ENCODE results near the gene ZNF555. TPM values are rescaled to one million over a fixed set of nuclear protein-coding genes. Genes with fewer than 3 reads are reported as not detected.
A peak's percentile ranks its signal among the peaks of the same experiment; 100 is the strongest.
"Not testable (repeated sequence)": the region's sequence is repeated elsewhere in the genome, so short reads cannot be mapped to it uniquely, and the experiment has no call there.

The ZNF555 gene
- total and polyA plus RNA-seq, 9 donors = 4.5 to 18.0 (median 13.5) TPM

GRCh38 chr19:2869618-2870017, 28.3 kb downstream of the ZNF555 start:
- Histone ChIP-seq H3K4me3 (no peak overlapping the region), H3K27me3 (no peaks in the 10 kb centered on the region), H3K36me3 (no peaks in the 10 kb centered on the region), H3K9me3 (no peaks in the 10 kb centered on the region), H3K27ac (no peak overlapping the region), H3K4me1 (ENCODE audit: insufficient read depth) (peaks cover 14% of the 10 kb centered on the region)
- intact Hi-C loops (cut with DNase I) = loop anchor here in 2 of 4 donors (5.0 to 10.0 kb wide), 2 partner anchors 215 to 222 kb away; no protein-coding TSS in a partner anchor
- 80 to 91% (median 91%) methylated on average over 10 of the region's 10 CpGs for WGBS, 3 donors
- TF ChIP-seq POLR2A (IDR thresholded peaks at IDR 0.05) = no peak
- TF ChIP-seq, protein P1, sequence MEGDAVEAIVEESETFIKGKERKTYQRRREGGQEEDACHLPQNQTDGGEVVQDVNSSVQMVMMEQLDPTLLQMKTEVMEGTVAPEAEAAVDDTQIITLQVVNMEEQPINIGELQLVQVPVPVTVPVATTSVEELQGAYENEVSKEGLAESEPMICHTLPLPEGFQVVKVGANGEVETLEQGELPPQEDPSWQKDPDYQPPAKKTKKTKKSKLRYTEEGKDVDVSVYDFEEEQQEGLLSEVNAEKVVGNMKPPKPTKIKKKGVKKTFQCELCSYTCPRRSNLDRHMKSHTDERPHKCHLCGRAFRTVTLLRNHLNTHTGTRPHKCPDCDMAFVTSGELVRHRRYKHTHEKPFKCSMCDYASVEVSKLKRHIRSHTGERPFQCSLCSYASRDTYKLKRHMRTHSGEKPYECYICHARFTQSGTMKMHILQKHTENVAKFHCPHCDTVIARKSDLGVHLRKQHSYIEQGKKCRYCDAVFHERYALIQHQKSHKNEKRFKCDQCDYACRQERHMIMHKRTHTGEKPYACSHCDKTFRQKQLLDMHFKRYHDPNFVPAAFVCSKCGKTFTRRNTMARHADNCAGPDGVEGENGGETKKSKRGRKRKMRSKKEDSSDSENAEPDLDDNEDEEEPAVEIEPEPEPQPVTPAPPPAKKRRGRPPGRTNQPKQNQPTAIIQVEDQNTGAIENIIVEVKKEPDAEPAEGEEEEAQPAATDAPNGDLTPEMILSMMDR (IDR thresholded peaks at IDR 0.05) = no peak
- TF ChIP-seq EP300 (IDR thresholded peaks at IDR 0.05) = no peak
- DNase-seq = no peak

DNA sequence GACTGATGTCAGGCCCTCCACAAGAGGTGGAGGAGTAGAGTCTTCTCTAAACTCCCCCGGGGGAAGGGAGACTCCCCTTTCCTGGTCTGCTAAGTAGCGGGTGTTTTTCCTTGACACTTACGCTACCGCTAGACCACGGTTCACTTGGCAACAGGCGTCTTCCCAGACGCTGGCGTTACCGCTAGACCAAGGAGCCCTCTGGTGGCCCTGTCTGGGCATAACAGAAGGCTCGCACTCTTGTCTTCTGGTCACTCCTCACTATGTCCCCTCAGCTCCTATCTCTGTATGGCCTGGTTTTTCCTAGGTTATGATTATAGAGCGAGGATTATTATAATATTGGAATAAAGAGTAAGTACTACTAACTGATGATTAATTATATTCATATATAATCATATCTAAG, 30.9 kb downstream of the ZNF555 start:
- H3K27me3 ChIP-seq; DNase-seq; H3K36me3 ChIP-seq; H3K4me1 ChIP-seq (ENCODE audit: insufficient read depth); H3K27ac ChIP-seq; H3K4me3 ChIP-seq: not testable (repeated sequence)
- intact Hi-C loops (cut with DNase I) = loop anchor here in 1 of 4 donors (10.0 kb wide), 1 partner anchor 217 kb away; no protein-coding TSS in a partner anchor
- WGBS, 3 donors = 24 to 26% (median 25%) methylated on average over 11 of the region's 11 CpGs
- peaks cover 0 to 11% of the 10 kb centered on the region in 2 donors for H3K9me3 ChIP-seq
- TF ChIP-seq, protein P1 (IDR thresholded peaks at IDR 0.05) = peak in 1 of 3 donors; percentile 10

DNA sequence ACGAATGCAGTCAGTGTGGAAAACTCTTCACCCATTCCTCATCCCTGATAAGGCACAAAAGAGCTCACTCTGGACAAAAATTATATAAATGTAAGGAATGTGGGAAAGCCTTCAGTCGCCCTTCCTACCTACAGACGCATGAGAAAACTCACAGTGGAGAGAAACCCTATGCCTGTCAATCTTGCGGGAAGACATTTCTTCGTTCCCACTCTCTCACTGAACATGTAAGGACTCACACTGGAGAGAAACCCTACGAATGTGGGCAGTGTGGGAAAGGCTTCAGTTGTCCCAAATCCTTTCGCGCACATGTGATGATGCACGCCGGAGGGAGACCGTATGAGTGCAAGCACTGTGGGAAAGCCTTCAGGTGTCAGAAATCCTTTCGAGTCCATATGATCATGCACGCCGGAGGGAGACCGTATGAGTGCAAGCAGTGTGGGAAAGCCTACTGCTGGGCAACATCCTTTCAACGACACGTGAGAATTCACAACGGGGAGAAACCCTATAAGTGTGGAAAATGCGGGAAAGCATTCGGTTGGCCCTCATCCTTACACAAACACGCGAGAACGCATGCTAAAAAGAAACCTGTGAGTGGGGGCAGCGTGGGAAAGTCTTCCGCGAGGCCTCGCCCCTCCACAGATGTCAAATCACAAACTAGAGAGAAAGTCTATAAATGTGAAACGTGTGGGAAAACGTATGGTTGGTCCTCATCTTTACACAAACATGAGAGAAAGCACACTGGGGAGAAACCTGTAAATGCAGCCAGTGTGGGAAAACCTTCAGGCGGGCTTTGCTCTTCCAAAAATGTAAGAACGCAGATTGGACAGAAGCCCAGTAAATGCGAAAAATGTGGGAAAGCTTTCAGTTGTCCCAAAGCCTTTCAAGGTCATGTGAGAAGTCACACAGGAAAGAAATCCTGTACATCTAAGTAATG, 36.4 kb downstream of the ZNF555 start:
- no peak overlapping the region for H3K4me3 ChIP-seq
- TF ChIP-seq POLR2A (IDR thresholded peaks at IDR 0.05) (no peak), EP300 (IDR thresholded peaks at IDR 0.05) (no peak)
- TF ChIP-seq, protein P1 (IDR thresholded peaks at IDR 0.05) = no peak
- peaks cover 0 to 23% of the 10 kb centered on the region in 2 donors for H3K9me3 ChIP-seq
- no peak for DNase-seq
- H3K36me3 ChIP-seq = no peaks in the 10 kb centered on the region
- H3K27ac ChIP-seq = no peak overlapping the region
- no peaks in the 10 kb centered on the region for H3K27me3 ChIP-seq
- intact Hi-C loops (cut with DNase I) = loop anchor here in 1 of 4 donors (10.0 kb wide), 1 partner anchor 223 kb away; no protein-coding TSS in a partner anchor
- 89 to 91% (median 90%) methylated on average over 32 of the region's 32 CpGs for WGBS, 3 donors
- H3K4me1 ChIP-seq (ENCODE audit: insufficient read depth) = no peaks in the 10 kb centered on the region

- no peaks in the 10 kb centered on the region for H3K9me3 ChIP-seq
- no peaks in the 10 kb centered on the region for H3K4me1 ChIP-seq (ENCODE audit: insufficient read depth)
- H3K4me3 ChIP-seq = no peak overlapping the region
- DNase-seq = no peak
- intact Hi-C loops (cut with DNase I) = no loop called here
- no peak overlapping the region for H3K27ac ChIP-seq
- H3K36me3 ChIP-seq = no peaks in the 10 kb centered on the region
- no peaks in the 10 kb centered on the region for H3K27me3 ChIP-seq
- 87 to 90% (median 88%) methylated on average over 14 of the region's 14 CpGs for WGBS, 3 donors
- no peak for TF ChIP-seq POLR2A (IDR thresholded peaks at IDR 0.05)
- no peak for TF ChIP-seq EP300 (IDR thresholded peaks at IDR 0.05)
- TF ChIP-seq, protein P1 (IDR thresholded peaks at IDR 0.05) = no peak
Measured at GRCh38 chr19:2883686-2884439, 42.6 kb downstream of the ZNF555 start.

Data from ovary (tissue), 9 donors.